ENCODE measurements around the gene PAIP2.
A peak's percentile ranks its signal among the peaks of the same experiment; 100 is the strongest.
"Not testable (repeated sequence)": the region's sequence is repeated elsewhere in the genome, so short reads cannot be mapped to it uniquely, and the experiment has no call there.

Gene PAIP2

GRCh38 chr5:139401546-139401945 lies 59.9 kb downstream of the PAIP2 start:
- peaks cover 14% of the 10 kb centered on the region for H3K4me1 ChIP-seq (ENCODE audit: control insufficient read depth, insufficient read depth, low read length)
- H3K9me3 ChIP-seq (ENCODE audit: control insufficient read depth, low read length), result no peaks in the 10 kb centered on the region
- no peak overlapping the region for H3K9ac ChIP-seq (ENCODE audit: low read length)
- no peaks in the 10 kb centered on the region for H3K36me3 ChIP-seq (ENCODE audit: control insufficient read depth, insufficient read depth, low read length)
- no peak overlapping the region for H3K4me3 ChIP-seq (ENCODE audit: low read length)
- H3K27me3 ChIP-seq (ENCODE audit: control insufficient read depth, insufficient read depth, low read length), result no peaks in the 10 kb centered on the region

DNA sequence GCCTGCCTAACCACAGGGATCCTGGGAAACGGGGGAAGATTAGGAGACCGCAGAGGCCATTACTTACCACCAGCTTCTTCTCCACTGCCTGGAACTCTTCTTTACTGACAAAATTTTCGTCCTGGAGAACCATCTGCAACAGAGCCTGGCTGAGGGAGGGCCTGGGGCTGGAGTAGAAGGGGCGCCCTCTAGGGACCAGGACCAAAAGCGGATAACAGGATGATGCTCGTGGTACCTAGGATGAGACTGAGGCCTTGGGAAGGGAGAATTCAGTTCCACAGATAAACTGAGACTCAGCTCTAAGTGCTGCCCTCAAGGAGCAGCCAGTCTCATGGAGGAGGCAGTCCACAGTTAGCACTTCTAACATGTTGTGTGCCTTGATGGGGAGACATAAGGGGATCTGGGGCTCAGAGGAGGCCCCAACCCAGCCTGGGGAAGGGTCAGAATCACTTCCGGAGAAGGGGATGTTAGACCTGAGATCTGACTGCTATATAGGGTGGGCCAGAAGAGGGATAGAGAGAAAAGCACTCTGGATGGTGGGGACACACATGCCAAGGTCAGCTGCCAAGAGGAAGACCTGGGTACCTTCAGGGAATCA lies 61.0 kb downstream of the PAIP2 start:
- Histone ChIP-seq H3K9ac (ENCODE audit: low read length) (no peak overlapping the region), H3K36me3 (ENCODE audit: control insufficient read depth, insufficient read depth, low read length) (no peaks in the 10 kb centered on the region), H3K4me3 (ENCODE audit: low read length) (peak overlapping the region; percentile 35)

DNA sequence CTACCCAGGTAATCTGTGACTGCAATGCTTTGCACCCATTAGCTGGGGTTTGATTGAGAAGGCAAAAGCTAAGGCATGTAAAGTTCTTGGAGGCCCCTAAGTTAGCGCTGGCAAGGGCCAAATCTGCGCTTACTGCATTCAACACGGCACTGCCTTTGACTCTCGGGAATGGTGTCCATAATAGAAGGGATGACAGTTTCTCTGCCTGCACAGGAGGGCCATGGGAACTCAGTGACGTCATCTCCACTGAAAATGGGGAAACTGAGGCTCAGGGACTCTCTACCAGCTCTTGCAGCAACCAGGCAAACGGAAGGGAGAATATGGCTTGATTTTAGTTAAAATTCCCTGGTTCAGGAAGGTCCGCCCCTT lies 61.7 kb downstream of the PAIP2 start:
- Histone ChIP-seq H3K4me3 (ENCODE audit: low read length) (peak overlapping the region; percentile 35), H3K9ac (ENCODE audit: low read length) (peak overlapping the region; percentile 54), H3K9me3 (ENCODE audit: control insufficient read depth, low read length) (no peaks in the 10 kb centered on the region), H3K27me3 (ENCODE audit: control insufficient read depth, insufficient read depth, low read length) (no peaks in the 10 kb centered on the region), H3K36me3 (ENCODE audit: control insufficient read depth, insufficient read depth, low read length) (no peaks in the 10 kb centered on the region), H3K4me1 (ENCODE audit: control insufficient read depth, insufficient read depth, low read length) (peaks cover 14% of the 10 kb centered on the region)

More for the DNA sequence above, 61.0 kb downstream of the PAIP2 start:
- no peaks in the 10 kb centered on the region for H3K27me3 ChIP-seq (ENCODE audit: control insufficient read depth, insufficient read depth, low read length)
- H3K4me1 ChIP-seq (ENCODE audit: control insufficient read depth, insufficient read depth, low read length), result peaks cover 14% of the 10 kb centered on the region
- no peaks in the 10 kb centered on the region for H3K9me3 ChIP-seq (ENCODE audit: control insufficient read depth, low read length)

GRCh38 chr5:139403787-139404483 lies 62.3 kb downstream of the PAIP2 start, which contains the start of gene SPATA24:
Gene SPATA24 (minus strand): TSS chr5:139404089. CDS start chr5:139404060, 29 bp downstream.
- Histone ChIP-seq H3K4me3 (ENCODE audit: low read length) (peak within 1 kb of the TSS; percentile 35), H3K36me3 (ENCODE audit: control insufficient read depth, insufficient read depth, low read length) (no peaks in the 10 kb centered on the region), H3K27me3 (ENCODE audit: control insufficient read depth, insufficient read depth, low read length) (no peaks in the 10 kb centered on the region), H3K9me3 (ENCODE audit: control insufficient read depth, low read length) (no peaks in the 10 kb centered on the region), H3K9ac (ENCODE audit: low read length) (peak within 1 kb of the TSS; percentile 54), H3K4me1 (ENCODE audit: control insufficient read depth, insufficient read depth, low read length) (peaks cover 14% of the 10 kb centered on the region)

DNA sequence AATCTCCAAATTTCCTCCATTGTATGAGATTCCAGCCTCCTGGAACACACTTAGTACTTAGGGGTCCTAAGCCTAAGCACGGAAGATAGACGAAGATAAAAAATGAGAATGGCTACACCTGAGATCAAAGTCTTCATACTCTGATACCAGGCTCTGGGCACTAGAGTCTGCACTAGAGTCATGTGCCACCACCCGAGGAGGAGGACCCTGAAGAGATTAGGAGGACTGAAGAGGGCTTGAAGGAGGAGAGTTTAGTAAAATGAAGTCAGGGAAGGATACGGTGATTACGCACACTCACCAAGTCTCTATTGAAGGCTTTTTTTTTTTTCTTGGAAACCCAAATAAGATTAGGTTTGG lies 62.8 kb downstream of the PAIP2 start:
- H3K27me3 ChIP-seq (ENCODE audit: control insufficient read depth, insufficient read depth, low read length), result no peaks in the 10 kb centered on the region
- H3K9me3 ChIP-seq (ENCODE audit: control insufficient read depth, low read length), result no peaks in the 10 kb centered on the region
- H3K9ac ChIP-seq (ENCODE audit: low read length), result peak overlapping the region; percentile 54
- H3K36me3 ChIP-seq (ENCODE audit: control insufficient read depth, insufficient read depth, low read length), result no peaks in the 10 kb centered on the region
- peaks cover 14% of the 10 kb centered on the region for H3K4me1 ChIP-seq (ENCODE audit: control insufficient read depth, insufficient read depth, low read length)
- peak overlapping the region; percentile 35 for H3K4me3 ChIP-seq (ENCODE audit: low read length)

GRCh38 chr5:139406963-139407362 lies 65.3 kb downstream of the PAIP2 start:
- no peak overlapping the region for H3K4me3 ChIP-seq (ENCODE audit: low read length)
- H3K9ac ChIP-seq (ENCODE audit: low read length), result no peak overlapping the region
- no peaks in the 10 kb centered on the region for H3K27me3 ChIP-seq (ENCODE audit: control insufficient read depth, insufficient read depth, low read length)
- peaks cover 14% of the 10 kb centered on the region for H3K4me1 ChIP-seq (ENCODE audit: control insufficient read depth, insufficient read depth, low read length)
- H3K9me3 ChIP-seq (ENCODE audit: control insufficient read depth, low read length), result no peaks in the 10 kb centered on the region
- H3K36me3 ChIP-seq (ENCODE audit: control insufficient read depth, insufficient read depth, low read length), result no peaks in the 10 kb centered on the region

- no peak overlapping the region for H3K9ac ChIP-seq (ENCODE audit: low read length)
- no peaks in the 10 kb centered on the region for H3K9me3 ChIP-seq (ENCODE audit: control insufficient read depth, low read length)
- H3K36me3 ChIP-seq (ENCODE audit: control insufficient read depth, insufficient read depth, low read length), result no peaks in the 10 kb centered on the region
- H3K27me3 ChIP-seq (ENCODE audit: control insufficient read depth, insufficient read depth, low read length), result no peaks in the 10 kb centered on the region
- H3K4me1 ChIP-seq (ENCODE audit: control insufficient read depth, insufficient read depth, low read length), result peaks cover 14% of the 10 kb centered on the region
- no peak overlapping the region for H3K4me3 ChIP-seq (ENCODE audit: low read length)
These were observed 65.9 kb downstream of the PAIP2 start for GRCh38 chr5:139407517-139407916.

- Histone ChIP-seq H3K4me3 (ENCODE audit: low read length) (no peak overlapping the region), H3K4me1 (ENCODE audit: control insufficient read depth, insufficient read depth, low read length) (peaks cover 9% of the 10 kb centered on the region), H3K9ac (ENCODE audit: low read length) (no peak overlapping the region), H3K9me3 (ENCODE audit: control insufficient read depth, low read length) (no peaks in the 10 kb centered on the region), H3K27me3 (ENCODE audit: control insufficient read depth, insufficient read depth, low read length) (no peaks in the 10 kb centered on the region), H3K36me3 (ENCODE audit: control insufficient read depth, insufficient read depth, low read length) (no peaks in the 10 kb centered on the region)
These were observed 66.5 kb downstream of the PAIP2 start for GRCh38 chr5:139408191-139408590.

DNA sequence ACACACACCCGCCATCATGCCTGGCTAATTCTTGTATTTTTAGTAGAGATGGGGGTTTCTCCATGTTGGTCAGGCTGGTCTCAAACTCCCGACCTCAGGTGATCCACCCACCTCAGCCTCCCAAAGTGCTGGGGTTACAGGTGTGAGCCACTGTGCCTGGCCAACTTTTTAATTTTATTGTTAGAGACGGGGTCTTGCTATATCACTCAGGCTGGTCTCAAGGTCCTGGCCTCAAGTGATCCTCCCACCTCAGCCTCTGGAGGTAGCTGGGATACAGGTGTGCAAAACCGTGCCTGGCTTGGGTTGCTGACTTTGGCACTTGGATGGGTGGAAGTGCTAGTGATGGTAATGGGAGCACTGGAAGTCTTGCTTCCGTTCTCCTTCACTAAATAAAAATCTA lies 67.5 kb downstream of the PAIP2 start:
- H3K9me3 ChIP-seq (ENCODE audit: control insufficient read depth, low read length); H3K27me3 ChIP-seq (ENCODE audit: control insufficient read depth, insufficient read depth, low read length); H3K36me3 ChIP-seq (ENCODE audit: control insufficient read depth, insufficient read depth, low read length); H3K9ac ChIP-seq (ENCODE audit: low read length); H3K4me3 ChIP-seq (ENCODE audit: low read length); H3K4me1 ChIP-seq (ENCODE audit: control insufficient read depth, insufficient read depth, low read length): not testable (repeated sequence)

- Histone ChIP-seq H3K36me3 (ENCODE audit: control insufficient read depth, insufficient read depth, low read length) (no peaks in the 10 kb centered on the region), H3K9me3 (ENCODE audit: control insufficient read depth, low read length) (no peaks in the 10 kb centered on the region), H3K4me1 (ENCODE audit: control insufficient read depth, insufficient read depth, low read length) (no peaks in the 10 kb centered on the region), H3K4me3 (ENCODE audit: low read length) (no peak overlapping the region), H3K27me3 (ENCODE audit: control insufficient read depth, insufficient read depth, low read length) (no peaks in the 10 kb centered on the region), H3K9ac (ENCODE audit: low read length) (no peak overlapping the region)
These were observed 68.7 kb downstream of the PAIP2 start for GRCh38 chr5:139410121-139410992.

DNA sequence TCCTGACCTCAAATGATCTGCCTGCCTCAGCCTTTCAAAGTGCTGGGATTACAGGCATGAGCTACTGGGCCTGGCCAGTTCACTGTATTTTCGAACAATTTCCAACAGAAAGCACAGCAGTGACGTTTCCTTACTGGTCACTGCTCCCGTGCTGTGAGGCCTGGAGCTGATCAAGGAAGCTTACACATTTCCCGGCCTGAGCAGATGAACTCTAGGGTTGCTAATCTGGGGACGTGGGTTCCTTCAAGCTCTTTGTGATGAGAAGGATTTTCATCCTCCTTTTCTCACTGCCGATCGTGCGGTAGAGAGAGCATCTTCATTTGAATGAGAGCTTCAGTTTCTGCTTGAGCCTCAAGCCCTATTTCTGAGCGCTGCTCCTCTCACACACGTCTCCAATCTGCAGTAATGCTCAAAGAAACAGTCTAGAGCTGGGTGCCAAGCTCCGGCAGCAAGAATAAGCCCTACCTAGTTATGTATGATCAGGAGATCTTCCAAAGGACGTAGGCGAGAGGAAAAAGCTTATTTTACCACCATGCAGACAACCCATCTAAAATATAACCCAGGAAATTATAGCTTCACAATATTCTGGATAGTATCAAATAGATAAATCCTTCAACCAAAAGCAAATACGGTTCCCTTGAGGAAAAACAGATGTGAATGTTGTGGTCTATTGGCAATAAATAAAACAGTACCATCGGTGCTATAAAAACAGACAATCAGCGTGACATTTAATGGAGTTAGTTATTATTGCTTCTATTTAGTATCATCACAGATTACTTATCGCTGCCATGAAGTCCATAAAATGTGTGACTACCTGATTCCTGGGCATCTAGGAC lies 69.6 kb downstream of the PAIP2 start:
- no peaks in the 10 kb centered on the region for H3K9me3 ChIP-seq (ENCODE audit: control insufficient read depth, low read length)
- H3K4me3 ChIP-seq (ENCODE audit: low read length), result no peak overlapping the region
- H3K27me3 ChIP-seq (ENCODE audit: control insufficient read depth, insufficient read depth, low read length), result no peaks in the 10 kb centered on the region
- no peaks in the 10 kb centered on the region for H3K4me1 ChIP-seq (ENCODE audit: control insufficient read depth, insufficient read depth, low read length)
- H3K9ac ChIP-seq (ENCODE audit: low read length), result no peak overlapping the region
- no peaks in the 10 kb centered on the region for H3K36me3 ChIP-seq (ENCODE audit: control insufficient read depth, insufficient read depth, low read length)
